ENCODE results near the gene KCNMB2.

The KCNMB2 gene

DNA sequence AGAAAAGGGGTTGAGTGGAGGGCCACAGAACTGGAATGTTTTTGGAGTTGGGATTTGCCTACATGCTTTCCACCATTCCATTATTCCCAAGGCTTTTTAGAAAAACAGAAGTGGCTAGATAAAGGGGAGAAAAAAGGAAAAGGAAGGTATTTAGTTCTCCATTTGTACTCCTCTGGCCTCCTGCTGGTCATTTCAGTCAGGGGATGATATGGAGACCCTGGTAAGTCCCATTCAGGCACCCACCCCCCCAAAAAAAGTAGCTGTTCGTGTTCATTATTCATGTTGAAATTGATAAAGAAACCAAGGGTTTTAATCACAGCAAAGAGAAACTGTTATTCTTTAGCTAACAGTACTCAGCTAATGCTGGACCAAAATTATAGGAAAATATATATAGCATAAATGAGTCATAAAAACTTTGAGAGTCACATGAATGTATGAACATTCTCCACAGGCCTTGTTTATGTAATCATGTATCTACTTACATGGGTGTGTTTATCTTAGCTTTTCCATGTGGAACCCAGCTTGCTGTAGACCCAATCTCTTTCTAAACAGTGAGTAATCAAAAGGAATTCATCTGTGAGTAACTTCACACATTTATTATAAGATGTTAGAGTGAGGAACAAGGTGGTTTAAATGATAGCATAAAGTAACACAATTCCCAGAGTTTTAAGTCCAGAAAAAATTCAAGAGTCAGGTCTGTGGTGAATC, 167.2 kb downstream of the KCNMB2 start:
- Histone ChIP-seq H3K27me3 (ENCODE audit: control insufficient read depth, insufficient read depth, low read length) (no peaks in the 10 kb centered on the region), H3K27ac (ENCODE audit: low read depth, low read length) (no peak overlapping the region), H3K4me3 (ENCODE audit: low read length) (no peak overlapping the region), H3K9ac (ENCODE audit: low read length) (no peak overlapping the region), H3K36me3 (ENCODE audit: control insufficient read depth, insufficient read depth, low read length) (no peaks in the 10 kb centered on the region), H3K4me1 (ENCODE audit: control insufficient read depth, insufficient read depth, low read length) (no peaks in the 10 kb centered on the region)

DNA sequence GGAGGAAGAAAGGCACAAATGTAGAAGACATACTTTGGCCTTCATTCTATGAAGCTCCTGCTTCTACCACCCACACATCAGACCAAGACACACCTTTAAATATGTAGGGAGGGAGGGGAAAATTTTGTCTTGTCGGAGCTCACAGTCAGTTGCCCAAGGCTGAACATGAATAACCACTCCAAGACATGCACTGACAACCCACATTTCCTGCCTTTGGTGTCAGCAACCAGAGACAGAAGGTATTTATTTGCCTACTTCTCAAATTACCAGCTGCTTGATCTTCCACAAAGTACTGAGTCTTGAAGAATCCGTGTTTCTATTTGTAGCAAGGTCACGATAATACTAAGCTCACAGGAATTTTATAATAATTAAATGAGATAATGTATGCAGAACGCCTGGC, 169.7 kb downstream of the KCNMB2 start:
- no peak overlapping the region for H3K27ac ChIP-seq (ENCODE audit: low read depth, low read length)
- H3K9ac ChIP-seq (ENCODE audit: low read length): no peak overlapping the region
- no peaks in the 10 kb centered on the region for H3K27me3 ChIP-seq (ENCODE audit: control insufficient read depth, insufficient read depth, low read length)

DNA sequence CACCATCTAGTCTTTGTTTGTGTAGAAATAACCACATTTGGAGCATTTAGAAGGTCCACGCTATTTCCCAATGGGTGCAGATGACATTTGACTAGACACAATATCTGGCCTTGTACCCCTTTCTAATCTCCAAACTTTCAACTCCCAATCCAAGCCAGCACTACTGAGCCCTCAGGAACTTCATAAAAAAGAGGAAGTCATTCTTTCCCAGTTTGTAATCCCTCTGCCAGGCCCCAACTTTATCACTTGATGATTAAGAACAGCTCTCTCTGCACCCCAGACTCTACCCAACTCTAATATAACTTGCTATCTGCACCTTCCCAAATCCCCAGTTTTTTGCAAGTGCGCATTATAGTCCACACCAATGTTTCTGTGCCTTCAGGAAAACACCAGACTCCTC, 170.2 kb downstream of the KCNMB2 start:
- no peak overlapping the region for H3K9ac ChIP-seq (ENCODE audit: low read length)
- no peak overlapping the region for H3K27ac ChIP-seq (ENCODE audit: low read depth, low read length)
- no peaks in the 10 kb centered on the region for H3K4me1 ChIP-seq (ENCODE audit: control insufficient read depth, insufficient read depth, low read length)
- no peaks in the 10 kb centered on the region for H3K36me3 ChIP-seq (ENCODE audit: control insufficient read depth, insufficient read depth, low read length)
- no peak overlapping the region for H3K4me3 ChIP-seq (ENCODE audit: low read length)
- no peaks in the 10 kb centered on the region for H3K27me3 ChIP-seq (ENCODE audit: control insufficient read depth, insufficient read depth, low read length)

More for the DNA sequence above, 169.7 kb downstream of the KCNMB2 start:
- no peaks in the 10 kb centered on the region for H3K4me1 ChIP-seq (ENCODE audit: control insufficient read depth, insufficient read depth, low read length)
- no peaks in the 10 kb centered on the region for H3K36me3 ChIP-seq (ENCODE audit: control insufficient read depth, insufficient read depth, low read length)
- no peak overlapping the region for H3K4me3 ChIP-seq (ENCODE audit: low read length)

DNA sequence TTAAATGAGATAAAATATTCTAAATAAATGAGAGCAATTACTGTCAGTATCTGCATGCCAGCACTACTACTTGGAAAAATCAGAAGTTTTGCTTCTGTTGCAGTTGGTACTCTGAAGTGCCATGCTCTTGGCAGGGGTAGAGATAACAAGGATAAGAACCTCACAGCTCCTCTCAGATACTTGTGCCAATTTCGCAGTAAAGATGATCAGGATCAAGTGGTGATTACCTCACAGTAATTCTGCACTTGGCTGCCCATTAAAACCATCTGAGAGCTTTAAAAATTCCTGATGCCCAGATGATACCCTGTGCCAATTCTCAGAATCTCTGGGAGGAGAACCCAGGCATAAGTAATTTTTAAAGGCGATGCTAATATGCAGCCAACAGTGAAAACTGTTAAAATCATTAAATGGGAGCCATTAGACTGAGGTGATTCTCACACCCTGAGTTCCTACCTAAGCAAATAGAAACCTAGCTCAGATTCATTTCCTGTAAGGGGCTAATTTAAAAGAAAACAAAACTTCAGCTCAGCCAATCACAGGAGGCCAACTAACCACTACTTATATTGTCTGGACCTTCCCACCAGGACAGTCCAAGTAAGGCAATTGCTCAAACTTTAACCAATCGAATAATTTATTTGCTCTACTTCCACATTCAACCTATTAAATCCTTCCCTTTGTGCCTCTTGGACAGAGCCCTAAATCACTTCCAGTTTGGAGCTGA, 171.2 kb downstream of the KCNMB2 start:
- Histone ChIP-seq H3K4me1 (ENCODE audit: control insufficient read depth, insufficient read depth, low read length) (no peaks in the 10 kb centered on the region), H3K27me3 (ENCODE audit: control insufficient read depth, insufficient read depth, low read length) (no peaks in the 10 kb centered on the region), H3K4me3 (ENCODE audit: low read length) (no peak overlapping the region), H3K27ac (ENCODE audit: low read depth, low read length) (no peak overlapping the region), H3K36me3 (ENCODE audit: control insufficient read depth, insufficient read depth, low read length) (no peaks in the 10 kb centered on the region), H3K9ac (ENCODE audit: low read length) (no peak overlapping the region)

- H3K9ac ChIP-seq (ENCODE audit: low read length): no peak overlapping the region
- H3K27me3 ChIP-seq (ENCODE audit: control insufficient read depth, insufficient read depth, low read length): no peaks in the 10 kb centered on the region
- no peaks in the 10 kb centered on the region for H3K4me1 ChIP-seq (ENCODE audit: control insufficient read depth, insufficient read depth, low read length)
- H3K4me3 ChIP-seq (ENCODE audit: low read length): no peak overlapping the region
- no peak overlapping the region for H3K27ac ChIP-seq (ENCODE audit: low read depth, low read length)
- no peaks in the 10 kb centered on the region for H3K36me3 ChIP-seq (ENCODE audit: control insufficient read depth, insufficient read depth, low read length)
These were observed 172.8 kb downstream of the KCNMB2 start for GRCh38 chr3:178709051-178709450.

DNA sequence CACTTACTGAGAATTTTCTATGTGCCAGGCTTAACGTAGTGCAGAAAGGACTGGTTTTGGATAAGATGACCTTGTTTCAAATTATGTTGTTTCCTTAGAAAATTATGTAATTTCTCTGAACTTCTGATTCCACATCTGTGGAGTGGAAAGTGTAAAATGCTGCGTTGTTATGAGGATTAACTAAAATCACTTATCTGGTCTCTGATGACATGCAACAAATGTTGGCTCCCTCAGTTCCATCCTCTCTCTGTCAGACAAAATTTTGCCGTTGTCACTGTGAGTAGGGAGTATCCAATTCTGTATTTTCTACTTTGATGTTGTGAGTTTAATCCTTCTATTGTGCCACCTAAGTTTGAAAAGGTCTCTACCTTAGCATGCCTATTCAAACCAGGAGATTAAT, 175.5 kb downstream of the KCNMB2 start:
- no peaks in the 10 kb centered on the region for H3K4me1 ChIP-seq (ENCODE audit: control insufficient read depth, insufficient read depth, low read length)
- no peak overlapping the region for H3K27ac ChIP-seq (ENCODE audit: low read depth, low read length)
- no peaks in the 10 kb centered on the region for H3K36me3 ChIP-seq (ENCODE audit: control insufficient read depth, insufficient read depth, low read length)

DNA sequence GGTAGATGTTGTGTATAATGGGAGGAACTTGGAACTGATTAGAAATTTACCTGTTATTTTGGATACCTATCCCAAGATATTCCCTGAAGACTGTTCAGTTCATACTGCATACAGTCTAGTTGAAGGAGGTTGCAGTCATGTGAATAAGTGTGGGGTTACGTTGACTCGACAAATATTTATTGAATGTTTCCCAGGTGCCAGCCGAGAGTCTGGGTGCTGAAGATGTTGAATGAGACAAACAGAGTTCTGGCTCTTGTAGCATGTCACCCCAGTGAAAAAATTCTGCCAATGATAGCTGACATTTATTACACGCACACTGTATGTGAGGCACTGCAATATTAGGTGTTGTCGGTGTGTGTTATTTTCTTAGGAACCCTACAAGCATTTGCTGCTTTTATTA, 176.0 kb downstream of the KCNMB2 start:
- H3K4me1 ChIP-seq (ENCODE audit: control insufficient read depth, insufficient read depth, low read length): no peaks in the 10 kb centered on the region
- no peak overlapping the region for H3K4me3 ChIP-seq (ENCODE audit: low read length)
- no peaks in the 10 kb centered on the region for H3K36me3 ChIP-seq (ENCODE audit: control insufficient read depth, insufficient read depth, low read length)
- H3K9ac ChIP-seq (ENCODE audit: low read length): no peak overlapping the region
- H3K27ac ChIP-seq (ENCODE audit: low read depth, low read length): no peak overlapping the region
- no peaks in the 10 kb centered on the region for H3K27me3 ChIP-seq (ENCODE audit: control insufficient read depth, insufficient read depth, low read length)

More for the DNA sequence above, 175.5 kb downstream of the KCNMB2 start:
- Histone ChIP-seq H3K4me3 (ENCODE audit: low read length) (no peak overlapping the region), H3K27me3 (ENCODE audit: control insufficient read depth, insufficient read depth, low read length) (no peaks in the 10 kb centered on the region), H3K9ac (ENCODE audit: low read length) (no peak overlapping the region)

DNA sequence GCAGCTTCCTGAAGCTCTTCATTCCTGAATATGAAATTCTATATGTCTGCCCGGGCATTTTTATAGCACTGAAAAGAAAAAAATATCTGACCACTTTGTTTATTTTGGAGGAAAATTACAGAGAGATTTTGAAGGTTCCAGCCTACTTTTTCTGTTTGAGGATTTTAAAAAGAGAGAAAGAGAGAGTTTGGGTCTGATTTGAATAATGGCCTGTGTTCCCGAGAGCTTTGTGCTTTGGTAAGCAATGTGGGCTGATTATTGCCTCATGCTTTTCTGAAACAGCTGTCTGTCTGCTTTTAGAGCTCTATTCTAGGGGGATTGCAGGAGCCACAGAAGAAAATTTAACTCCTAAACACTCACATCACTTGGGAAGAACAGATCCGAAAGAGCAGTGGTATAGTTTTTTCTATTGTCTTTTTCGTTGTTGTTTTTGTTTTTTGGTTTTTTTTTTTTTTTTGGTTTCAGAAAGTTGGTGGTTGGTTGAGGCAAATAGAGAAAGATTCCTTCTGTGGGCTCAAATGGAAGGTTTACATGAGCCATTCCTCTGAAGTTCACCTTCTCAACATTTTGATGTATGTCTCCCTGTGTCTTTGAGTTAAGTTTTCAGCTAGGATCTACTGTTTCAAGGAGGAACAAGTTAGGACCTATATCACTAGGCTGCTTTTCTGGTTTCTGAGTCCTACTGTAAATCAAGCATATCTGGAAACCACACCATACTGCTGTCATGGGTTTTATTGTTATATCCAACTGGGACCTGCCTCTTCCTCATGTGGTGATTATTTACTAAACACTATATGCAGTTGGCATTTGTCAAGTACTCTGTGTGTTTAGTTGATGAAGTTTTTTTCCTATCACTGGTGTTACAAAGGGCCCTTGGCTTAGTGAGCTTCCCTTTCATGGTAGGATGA, 178.9 kb downstream of the KCNMB2 start:
- no peak overlapping the region for H3K9ac ChIP-seq (ENCODE audit: low read length)
- H3K27ac ChIP-seq (ENCODE audit: low read depth, low read length): no peak overlapping the region
- no peak overlapping the region for H3K4me3 ChIP-seq (ENCODE audit: low read length)
- H3K27me3 ChIP-seq (ENCODE audit: control insufficient read depth, insufficient read depth, low read length): no peaks in the 10 kb centered on the region
- no peaks in the 10 kb centered on the region for H3K36me3 ChIP-seq (ENCODE audit: control insufficient read depth, insufficient read depth, low read length)
- H3K4me1 ChIP-seq (ENCODE audit: control insufficient read depth, insufficient read depth, low read length): no peaks in the 10 kb centered on the region

GRCh38 chr3:178718995-178719635, 182.9 kb downstream of the KCNMB2 start:
- no peaks in the 10 kb centered on the region for H3K36me3 ChIP-seq (ENCODE audit: control insufficient read depth, insufficient read depth, low read length)
- H3K27me3 ChIP-seq (ENCODE audit: control insufficient read depth, insufficient read depth, low read length): no peaks in the 10 kb centered on the region
- no peaks in the 10 kb centered on the region for H3K4me1 ChIP-seq (ENCODE audit: control insufficient read depth, insufficient read depth, low read length)
- no peak overlapping the region for H3K4me3 ChIP-seq (ENCODE audit: low read length)
- no peak overlapping the region for H3K27ac ChIP-seq (ENCODE audit: low read depth, low read length)
- no peak overlapping the region for H3K9ac ChIP-seq (ENCODE audit: low read length)

DNA sequence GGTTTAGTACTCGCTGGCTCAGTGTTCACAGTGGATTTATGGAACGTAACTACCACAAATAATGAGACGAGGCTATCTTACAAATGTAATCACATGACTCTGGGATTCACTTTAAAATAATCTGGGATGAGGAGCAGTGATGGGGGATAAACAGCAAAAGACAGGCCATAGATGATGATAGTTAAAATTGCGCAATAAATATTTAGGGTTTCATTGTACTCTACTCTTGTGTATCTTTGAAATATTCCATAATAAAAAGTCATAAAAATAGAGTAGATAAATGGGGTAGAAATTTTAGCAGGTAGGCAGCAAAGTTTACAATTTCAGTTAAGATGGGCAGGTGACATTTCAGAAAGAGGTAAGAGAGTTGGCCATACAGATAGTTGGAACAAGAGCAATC, 196.6 kb downstream of the KCNMB2 start:
- Histone ChIP-seq H3K9ac (ENCODE audit: low read length) (no peak overlapping the region), H3K4me1 (ENCODE audit: control insufficient read depth, insufficient read depth, low read length) (no peaks in the 10 kb centered on the region), H3K36me3 (ENCODE audit: control insufficient read depth, insufficient read depth, low read length) (no peaks in the 10 kb centered on the region), H3K27ac (ENCODE audit: low read depth, low read length) (no peak overlapping the region), H3K4me3 (ENCODE audit: low read length) (no peak overlapping the region), H3K27me3 (ENCODE audit: control insufficient read depth, insufficient read depth, low read length) (no peaks in the 10 kb centered on the region)

DNA sequence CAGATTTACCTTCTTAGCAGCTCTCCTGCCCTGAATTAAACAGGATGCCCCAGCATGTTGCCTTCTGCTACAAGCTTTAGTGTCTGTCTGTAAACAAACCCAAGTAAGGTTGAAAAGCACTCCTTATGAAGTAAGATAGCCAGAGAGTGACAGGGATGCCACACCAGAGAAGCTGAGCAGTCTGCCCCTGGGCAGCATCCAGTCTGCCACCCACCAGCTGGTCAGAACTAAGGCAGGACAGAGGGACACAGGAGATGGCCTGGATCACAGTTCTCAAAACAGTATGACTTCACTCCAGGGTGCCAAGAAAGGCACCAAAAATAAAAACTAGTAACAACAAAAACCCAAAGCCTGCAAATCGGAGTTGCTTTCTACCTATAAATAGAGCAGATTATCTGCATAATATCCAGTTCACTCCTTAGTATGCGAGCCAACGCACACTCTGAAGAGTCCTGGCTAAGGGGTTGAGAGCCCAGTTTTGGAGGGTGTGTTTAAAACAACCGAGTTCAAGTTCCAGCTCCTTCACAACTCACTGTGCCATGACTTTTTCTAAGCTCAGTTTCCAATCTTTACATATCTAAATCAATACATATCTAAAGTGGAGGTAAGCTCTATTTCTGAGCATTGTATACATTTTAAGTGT, 198.9 kb downstream of the KCNMB2 start:
- peak overlapping the region; percentile 16 for H3K27ac ChIP-seq (ENCODE audit: low read depth, low read length)
- H3K4me1 ChIP-seq (ENCODE audit: control insufficient read depth, insufficient read depth, low read length): no peaks in the 10 kb centered on the region
- no peak overlapping the region for H3K4me3 ChIP-seq (ENCODE audit: low read length)
- no peaks in the 10 kb centered on the region for H3K36me3 ChIP-seq (ENCODE audit: control insufficient read depth, insufficient read depth, low read length)
- no peaks in the 10 kb centered on the region for H3K27me3 ChIP-seq (ENCODE audit: control insufficient read depth, insufficient read depth, low read length)
- no peak overlapping the region for H3K9ac ChIP-seq (ENCODE audit: low read length)

GRCh38 chr3:178736300-178736699, 200.1 kb downstream of the KCNMB2 start:
- Histone ChIP-seq H3K4me3 (ENCODE audit: low read length) (no peak overlapping the region), H3K27me3 (ENCODE audit: control insufficient read depth, insufficient read depth, low read length) (no peaks in the 10 kb centered on the region), H3K36me3 (ENCODE audit: control insufficient read depth, insufficient read depth, low read length) (no peaks in the 10 kb centered on the region), H3K27ac (ENCODE audit: low read depth, low read length) (no peak overlapping the region), H3K4me1 (ENCODE audit: control insufficient read depth, insufficient read depth, low read length) (no peaks in the 10 kb centered on the region), H3K9ac (ENCODE audit: low read length) (no peak overlapping the region)

All from rectal smooth muscle tissue (tissue), 1 donor.